Measurements from ENCODE around the gene COPG2. TPM values are rescaled to one million over a fixed set of nuclear protein-coding genes. Genes with fewer than 3 reads are reported as not detected.
A peak's percentile ranks its signal among the peaks of the same experiment; 100 is the strongest.
"Not testable (repeated sequence)": the region's sequence is repeated elsewhere in the genome, so short reads cannot be mapped to it uniquely, and the experiment has no call there.

The COPG2 gene, protein sequence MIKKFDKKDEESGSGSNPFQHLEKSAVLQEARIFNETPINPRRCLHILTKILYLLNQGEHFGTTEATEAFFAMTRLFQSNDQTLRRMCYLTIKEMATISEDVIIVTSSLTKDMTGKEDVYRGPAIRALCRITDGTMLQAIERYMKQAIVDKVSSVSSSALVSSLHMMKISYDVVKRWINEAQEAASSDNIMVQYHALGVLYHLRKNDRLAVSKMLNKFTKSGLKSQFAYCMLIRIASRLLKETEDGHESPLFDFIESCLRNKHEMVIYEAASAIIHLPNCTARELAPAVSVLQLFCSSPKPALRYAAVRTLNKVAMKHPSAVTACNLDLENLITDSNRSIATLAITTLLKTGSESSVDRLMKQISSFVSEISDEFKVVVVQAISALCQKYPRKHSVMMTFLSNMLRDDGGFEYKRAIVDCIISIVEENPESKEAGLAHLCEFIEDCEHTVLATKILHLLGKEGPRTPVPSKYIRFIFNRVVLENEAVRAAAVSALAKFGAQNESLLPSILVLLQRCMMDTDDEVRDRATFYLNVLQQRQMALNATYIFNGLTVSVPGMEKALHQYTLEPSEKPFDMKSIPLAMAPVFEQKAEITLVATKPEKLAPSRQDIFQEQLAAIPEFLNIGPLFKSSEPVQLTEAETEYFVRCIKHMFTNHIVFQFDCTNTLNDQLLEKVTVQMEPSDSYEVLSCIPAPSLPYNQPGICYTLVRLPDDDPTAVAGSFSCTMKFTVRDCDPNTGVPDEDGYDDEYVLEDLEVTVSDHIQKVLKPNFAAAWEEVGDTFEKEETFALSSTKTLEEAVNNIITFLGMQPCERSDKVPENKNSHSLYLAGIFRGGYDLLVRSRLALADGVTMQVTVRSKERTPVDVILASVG
- total RNA-seq, result 18.2 TPM
- long read RNA-seq, transcript COPG2-202 (24 exons, 3,134 nt), result major isoform, 31 of 37 reads
- long read RNA-seq, partial matches to known transcripts, result 3 of 37 reads
- long read RNA-seq, other reads (novel, unspliced or antisense), result 3 of 37 reads

DNA sequence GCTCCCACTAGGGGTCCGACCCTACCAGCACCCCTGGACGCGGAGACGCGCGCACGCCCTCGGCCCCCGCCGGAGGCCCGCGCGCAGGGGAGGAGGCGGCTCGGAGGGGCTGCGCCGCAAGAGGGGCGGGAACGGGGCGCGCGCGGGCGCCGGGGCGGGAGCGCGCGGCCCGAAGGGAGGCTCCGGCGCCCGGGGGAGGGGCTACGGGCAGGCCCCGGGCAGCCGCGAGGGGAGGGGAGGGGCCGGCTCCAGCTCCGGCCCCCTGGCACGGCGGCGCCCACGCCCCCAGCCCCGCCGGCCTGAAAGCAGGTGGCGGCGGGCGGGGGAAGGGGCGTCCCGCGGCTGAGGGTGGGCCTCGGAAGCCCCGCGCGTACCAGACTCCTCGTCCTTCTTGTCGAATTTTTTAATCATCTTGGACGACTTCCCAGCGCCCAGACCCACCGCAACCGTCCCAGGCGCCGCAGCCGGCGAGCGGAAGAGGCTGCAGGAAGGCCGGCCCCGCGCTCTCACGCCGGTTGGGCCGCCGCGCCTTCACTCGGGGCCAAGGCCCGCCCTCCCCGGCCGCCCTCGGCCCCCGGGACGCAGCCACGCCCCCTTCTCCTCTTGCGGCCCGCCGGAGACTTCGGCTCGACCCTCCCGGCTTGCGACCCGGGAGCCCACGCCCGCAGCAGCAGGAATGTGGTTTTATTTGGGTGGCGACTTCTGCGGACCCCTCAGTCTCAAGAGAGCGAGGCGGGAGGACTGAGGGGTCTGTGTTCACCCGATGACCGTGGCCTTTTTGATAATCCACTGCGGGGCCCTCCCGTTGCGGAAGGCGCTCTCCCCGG lies at the start of gene COPG2:
COPG2 (minus strand) TSS at position 491 of the 827 bp plus-strand sequence; CDS start at position 411, 80 bp downstream.
- DNase-seq, result peak; percentile 92
- intact Hi-C loops (cut with DNase I), result no loop called here
- peak; percentile 100 for ATAC-seq (ENCODE audit: poor library complexity)

DNA sequence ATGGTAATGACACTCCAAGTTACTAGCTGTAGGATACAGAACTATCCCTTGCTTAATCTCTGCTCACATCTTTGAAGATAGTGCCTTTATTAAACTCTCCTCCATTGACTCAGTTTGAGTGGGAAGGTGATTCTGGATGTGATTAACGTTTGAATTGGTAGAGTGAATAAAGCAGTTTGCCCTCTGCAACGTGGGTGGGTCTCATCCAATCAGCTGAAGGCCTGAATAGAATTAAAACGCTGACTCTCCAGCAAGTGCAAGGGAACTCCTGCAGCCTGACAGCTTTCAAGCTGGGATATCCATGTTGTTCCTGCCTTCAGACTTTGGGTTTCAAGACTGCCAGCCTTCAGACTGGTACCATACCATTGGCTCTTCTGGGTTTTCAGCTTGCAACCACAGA lies 43.9 kb upstream of the COPG2 start:
- intact Hi-C loops (cut with DNase I), result no loop called here
- ATAC-seq (ENCODE audit: poor library complexity) (no peak), DNase-seq (no peak)

DNA sequence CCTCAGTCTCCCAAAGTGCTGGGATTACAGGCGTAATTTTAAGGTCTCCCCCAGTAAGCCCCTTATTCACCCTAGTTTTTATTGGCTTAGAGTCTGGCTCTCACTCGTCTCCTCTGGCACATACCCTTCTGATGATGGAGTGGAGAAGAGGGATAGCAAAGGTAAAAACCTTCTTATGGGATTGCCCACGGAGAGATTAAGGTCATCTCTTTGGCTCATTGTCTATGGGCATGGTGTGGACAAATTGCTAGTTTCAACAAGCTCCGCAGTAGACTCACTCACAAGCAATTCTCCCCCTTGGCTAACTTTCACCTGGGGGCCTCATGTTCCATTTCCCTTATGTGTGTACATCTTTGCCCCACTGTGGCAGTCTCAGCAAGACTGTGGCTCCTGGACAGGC lies 40.2 kb upstream of the COPG2 start:
- ATAC-seq (ENCODE audit: poor library complexity) (no peak), DNase-seq (no peak)
- intact Hi-C loops (cut with DNase I), result no loop called here

DNA sequence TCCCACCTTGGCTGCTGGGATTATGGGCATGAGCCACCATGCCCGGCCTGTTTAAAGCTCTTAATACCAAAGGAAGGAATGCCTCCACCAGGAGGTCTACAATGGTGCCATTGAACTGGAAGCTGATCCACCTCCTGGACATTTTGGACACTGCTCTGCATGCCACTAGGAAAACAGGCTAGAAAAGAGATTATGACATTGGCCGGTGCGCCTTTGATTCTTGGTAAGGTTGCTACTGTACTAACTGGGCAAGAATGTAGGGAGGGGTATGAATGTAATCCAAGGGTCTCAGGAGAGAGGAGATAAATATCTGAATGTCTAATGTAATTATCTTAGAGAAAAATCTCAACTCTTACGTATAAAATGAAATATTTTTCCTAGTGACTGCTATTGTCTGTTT lies 39.5 kb upstream of the COPG2 start:
- intact Hi-C loops (cut with DNase I), result no loop called here
- ATAC-seq (ENCODE audit: poor library complexity), result no peak
- DNase-seq, result no peak

DNA sequence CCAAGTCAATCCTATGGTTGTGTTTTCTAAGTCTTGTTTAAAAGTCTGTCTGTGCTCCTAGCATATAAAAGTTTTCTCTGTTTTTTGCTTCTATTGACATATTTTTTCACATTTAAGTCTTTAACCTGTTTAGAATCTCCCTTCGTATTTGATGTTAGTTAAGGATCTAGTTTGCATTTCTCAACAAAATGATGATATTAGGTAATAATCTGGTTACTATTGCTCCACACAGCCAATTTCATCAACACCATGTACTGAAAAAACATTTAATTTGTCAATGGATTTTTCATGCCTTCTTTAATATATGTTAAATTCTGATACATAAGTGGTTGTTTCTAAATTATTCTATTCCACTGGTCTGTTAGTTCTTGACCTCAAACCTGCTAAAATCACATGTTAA lies 35.3 kb upstream of the COPG2 start:
- ATAC-seq (ENCODE audit: poor library complexity) (no peak), DNase-seq (no peak)
- intact Hi-C loops (cut with DNase I), result no loop called here

DNA sequence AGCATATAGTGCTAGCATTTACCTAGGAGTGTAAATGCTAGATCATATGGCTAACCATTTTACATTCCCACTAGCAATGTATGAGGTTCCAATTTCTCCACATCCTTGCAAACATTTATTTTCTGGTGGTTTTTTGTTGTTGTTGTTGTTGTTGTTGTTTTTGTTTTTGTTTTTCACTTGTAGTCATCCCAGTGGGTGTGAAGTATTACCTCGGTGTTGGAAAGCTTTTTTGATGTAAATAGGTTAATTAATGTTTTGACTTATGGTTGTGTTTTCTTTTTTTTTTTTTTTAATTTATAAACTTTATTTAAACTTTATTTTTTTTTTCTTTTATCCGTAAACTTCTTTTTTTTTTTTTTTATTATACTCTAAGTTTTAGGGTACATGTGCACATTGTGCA lies 33.1 kb upstream of the COPG2 start:
- intact Hi-C loops (cut with DNase I), result no loop called here
- DNase-seq, result no peak
- no peak for ATAC-seq (ENCODE audit: poor library complexity)

DNA sequence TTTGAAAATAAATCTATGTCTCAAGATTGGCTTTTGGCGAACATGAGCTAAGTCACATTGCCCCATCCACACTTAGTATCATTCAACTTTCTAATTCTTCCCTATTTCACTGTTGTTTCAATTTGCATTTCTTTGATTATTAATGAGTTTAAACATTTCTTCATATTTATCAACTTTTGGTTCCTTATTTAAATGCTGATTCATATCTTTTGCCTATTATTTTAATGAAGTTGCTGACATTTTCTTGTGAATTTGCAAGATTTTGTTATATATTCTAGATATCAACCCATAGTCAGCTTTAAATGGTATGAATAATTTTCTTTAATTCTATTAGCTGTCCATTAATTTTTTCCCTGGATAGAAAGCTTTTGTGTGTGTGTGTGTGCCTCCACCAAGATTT lies 32.2 kb upstream of the COPG2 start:
- no peak for ATAC-seq (ENCODE audit: poor library complexity)
- intact Hi-C loops (cut with DNase I), result no loop called here
- DNase-seq, result no peak

DNA sequence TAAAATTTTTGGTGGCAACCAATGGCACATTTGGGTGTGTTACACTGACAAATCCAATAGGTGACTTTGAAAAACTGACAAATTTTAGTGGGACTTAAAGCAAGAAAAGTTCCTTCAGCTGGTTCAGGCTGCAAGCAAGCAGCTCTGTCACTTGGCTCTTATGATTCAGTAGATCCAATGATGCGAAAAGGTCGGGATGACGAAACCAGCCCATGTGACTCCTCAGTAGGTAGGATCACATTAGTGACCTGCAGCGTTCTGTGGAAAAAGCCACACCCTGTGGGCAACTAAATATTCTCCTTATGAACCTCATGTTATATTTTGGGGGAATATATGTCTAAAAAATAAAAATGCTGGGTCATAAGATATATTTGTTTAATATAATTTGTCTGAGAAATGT lies 31.1 kb upstream of the COPG2 start:
- intact Hi-C loops (cut with DNase I), result loop anchor here (10.0 kb wide), 1 partner anchor 195 kb away; no protein-coding TSS in a partner anchor
- no peak for DNase-seq
- ATAC-seq (ENCODE audit: poor library complexity), result no peak

DNA sequence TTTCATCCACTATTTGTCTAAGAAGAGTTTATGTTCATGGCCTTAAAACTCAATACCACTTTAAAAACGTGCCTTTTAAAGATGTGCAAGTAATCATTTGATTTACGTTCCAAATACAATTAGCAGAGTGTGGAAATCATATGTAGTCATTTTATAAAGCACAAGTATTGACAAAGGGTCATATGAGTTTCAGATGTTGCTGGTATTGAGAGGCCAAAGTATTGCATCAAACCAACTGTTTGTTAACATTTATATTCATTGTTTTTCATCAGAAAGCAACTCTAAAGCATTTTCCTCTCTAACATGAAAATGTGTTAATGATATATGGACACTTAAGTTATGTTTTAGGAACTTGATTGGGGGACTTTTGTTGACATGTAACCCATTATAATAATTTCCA lies 29.3 kb upstream of the COPG2 start:
- no peak for ATAC-seq (ENCODE audit: poor library complexity)

DNA sequence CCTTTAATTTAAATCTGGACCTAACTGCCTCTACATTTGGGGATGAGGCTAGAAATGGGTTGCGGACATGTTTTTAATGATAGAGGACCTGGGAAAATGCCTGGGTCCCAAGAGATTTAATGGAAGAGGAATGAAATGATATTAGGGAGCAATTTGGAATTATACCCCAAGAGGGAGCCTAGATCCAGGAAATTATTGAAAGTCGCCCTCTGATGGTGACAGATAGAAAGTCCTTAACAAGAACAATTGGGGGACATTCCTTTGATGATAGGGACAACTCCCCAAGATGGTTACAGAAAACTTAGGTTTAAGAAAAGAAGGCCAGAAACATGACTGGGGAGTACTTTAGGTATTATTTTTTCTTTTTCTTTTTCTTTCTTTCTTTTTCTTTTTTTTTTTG lies 27.3 kb upstream of the COPG2 start:
- no peak for ATAC-seq (ENCODE audit: poor library complexity)
- no peak for DNase-seq
- intact Hi-C loops (cut with DNase I), result loop anchor here (10.0 kb wide), 1 partner anchor 191 kb away; no protein-coding TSS in a partner anchor

More for the DNA sequence above, 29.3 kb upstream of the COPG2 start:
- DNase-seq, result no peak
- intact Hi-C loops (cut with DNase I), result loop anchor here (10.0 kb wide), 1 partner anchor 193 kb away; no protein-coding TSS in a partner anchor

DNA sequence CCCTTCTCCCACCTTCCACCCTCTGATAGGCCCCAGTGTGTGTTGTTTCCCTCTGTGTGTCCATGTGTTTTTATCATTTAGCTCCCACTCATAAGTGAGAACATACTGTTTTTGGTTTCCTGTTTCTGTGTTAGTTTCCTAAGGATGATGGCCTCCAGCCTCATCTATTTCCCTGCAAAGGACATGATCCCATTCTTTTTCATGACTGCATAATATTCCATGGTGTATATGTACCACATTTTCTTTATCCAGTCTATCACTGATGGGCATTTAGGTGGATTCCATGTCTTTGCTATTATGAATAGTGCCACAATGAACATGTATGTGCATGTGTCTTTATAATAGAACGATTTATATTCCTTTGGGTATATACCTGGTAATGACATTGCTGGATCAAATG lies 23.8 kb upstream of the COPG2 start:
- intact Hi-C loops (cut with DNase I), result loop anchor here (10.0 kb wide), 1 partner anchor 188 kb away; no protein-coding TSS in a partner anchor
- not testable (repeated sequence) for ATAC-seq (ENCODE audit: poor library complexity); DNase-seq

DNA sequence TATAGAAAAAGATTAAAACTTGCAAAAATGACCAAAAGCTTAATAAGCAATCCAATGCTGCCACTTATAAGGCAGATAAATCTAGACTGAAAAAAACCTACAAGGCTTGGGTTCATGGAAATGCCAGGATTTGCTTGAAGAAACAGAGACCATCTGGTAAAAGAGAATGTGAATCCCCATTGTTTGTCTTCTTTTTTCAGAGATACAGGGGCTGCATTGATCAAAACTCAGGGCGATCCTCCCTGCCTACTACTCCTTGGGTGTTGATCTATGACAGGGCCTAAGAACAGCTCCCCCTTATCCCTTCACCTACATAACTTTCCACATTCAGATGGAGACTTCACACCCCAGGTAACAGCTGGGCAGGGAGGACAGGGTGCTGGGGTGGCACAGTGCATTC lies 21.1 kb upstream of the COPG2 start:
- intact Hi-C loops (cut with DNase I), result loop anchor here (10.0 kb wide), 1 partner anchor 185 kb away; no protein-coding TSS in a partner anchor
- DNase-seq (no peak), ATAC-seq (ENCODE audit: poor library complexity) (no peak)

DNA sequence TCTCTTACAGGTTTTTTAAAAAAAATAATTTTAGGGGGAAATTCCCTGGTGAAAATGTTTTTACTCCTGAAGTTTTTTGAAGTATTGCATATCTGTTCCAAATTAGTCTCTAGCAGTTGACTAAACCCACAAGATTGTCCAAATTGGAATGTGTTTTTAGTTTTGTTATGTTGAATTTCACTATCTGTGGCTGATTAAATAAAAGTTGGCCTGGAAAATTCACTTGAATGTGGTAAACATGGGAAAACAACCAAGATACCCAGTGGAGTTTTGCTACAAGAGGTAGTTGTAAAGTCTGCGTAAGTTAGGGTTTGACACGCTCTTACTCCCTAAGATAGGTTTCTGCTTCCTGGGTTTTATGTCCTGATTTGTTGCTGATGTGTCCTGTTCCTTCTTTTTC lies 14.5 kb upstream of the COPG2 start:
- ATAC-seq (ENCODE audit: poor library complexity), result no peak
- DNase-seq, result no peak
- intact Hi-C loops (cut with DNase I), result no loop called here

DNA sequence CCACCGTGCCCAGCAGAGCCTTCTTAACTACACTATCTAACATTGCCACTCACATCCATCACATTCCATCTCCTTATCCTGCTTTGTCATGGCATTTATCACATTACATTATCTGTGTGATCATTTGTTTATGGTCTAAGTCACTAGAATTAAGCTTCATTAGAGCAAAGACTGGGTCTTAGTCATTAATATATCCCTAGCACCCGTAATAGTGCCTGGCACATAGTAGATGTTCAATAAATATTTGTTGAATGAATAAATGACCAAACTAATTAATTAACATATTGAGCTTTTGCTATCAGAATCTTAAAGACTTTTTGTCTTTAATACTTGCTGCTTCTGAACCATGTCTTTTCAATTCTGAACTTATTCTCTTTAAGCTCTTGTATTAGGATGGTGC lies 5.9 kb upstream of the COPG2 start:
- no peak for DNase-seq
- intact Hi-C loops (cut with DNase I), result no loop called here
- ATAC-seq (ENCODE audit: poor library complexity), result no peak

DNA sequence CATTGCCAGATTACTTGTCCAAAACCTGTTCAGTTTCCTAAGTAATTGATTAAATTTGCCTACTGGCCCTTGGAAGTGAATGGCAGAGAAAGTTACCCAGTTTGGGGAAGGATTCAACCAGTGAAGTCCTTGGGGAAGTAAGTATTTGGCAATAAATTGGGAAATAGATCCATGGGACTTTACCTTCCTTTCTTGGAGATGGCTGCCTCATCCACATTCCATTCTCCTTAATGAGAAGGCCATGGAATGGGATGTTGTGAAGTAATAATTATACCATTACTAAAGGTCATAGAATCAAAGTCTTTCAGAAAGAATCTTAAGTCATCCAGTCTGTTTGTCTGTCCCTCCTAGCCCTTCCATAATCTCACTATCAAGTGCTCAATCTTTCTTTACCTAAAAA lies 4.5 kb upstream of the COPG2 start:
- no peak for ATAC-seq (ENCODE audit: poor library complexity)
- intact Hi-C loops (cut with DNase I), result no loop called here
- DNase-seq, result no peak

DNA sequence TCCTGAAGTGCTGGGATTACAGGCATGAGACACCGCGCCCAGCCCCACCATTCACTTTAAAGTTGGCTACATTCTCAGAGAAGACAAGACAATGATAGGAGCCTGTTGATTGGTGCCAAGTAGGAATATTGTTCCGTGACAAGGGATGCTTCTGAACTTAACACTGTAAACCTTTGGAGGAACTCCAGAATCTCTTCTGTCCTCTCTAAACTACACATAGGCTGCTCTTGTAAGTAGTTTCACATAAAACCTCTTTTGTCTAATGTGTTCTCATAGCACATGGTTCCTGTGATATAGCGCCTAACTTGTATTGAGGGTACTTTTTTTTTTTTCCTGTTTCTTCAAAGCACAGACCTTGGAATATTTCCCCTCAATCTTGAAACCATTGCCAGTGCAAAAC lies 3.6 kb upstream of the COPG2 start:
- ATAC-seq (ENCODE audit: poor library complexity), result no peak
- intact Hi-C loops (cut with DNase I), result no loop called here
- no peak for DNase-seq

DNA sequence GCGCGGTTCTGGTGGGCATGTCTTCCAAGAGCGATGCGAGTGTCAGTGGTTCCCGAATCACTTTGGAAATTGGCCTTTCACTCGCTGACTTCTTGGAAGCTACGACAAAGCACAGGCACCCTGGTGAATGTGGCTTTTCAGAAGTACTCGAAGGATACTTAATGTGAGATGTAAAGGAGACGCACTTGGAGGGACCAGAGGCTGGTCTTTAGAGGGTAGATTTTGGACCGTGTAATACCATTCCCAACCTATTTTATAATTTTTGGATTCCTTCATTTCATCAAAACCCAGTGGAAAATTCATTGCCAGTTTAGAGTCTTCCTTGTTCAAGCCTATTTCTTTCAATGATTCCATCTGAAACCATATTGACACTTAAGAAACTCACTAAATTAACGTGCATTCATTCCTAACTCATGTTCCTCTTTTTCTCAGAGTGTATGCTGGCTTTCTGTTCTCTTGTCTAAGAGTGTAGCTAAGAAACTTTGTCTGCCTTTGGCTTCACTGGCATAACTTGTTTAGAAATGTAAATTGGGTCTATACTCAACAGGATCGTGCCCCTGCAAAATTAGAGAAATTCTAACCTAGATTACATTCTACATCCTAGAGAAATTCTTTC lies 645 bp upstream of the COPG2 start:
- intact Hi-C loops (cut with DNase I), result no loop called here
- ATAC-seq (ENCODE audit: poor library complexity), result no peak
- DNase-seq, result no peak

DNA sequence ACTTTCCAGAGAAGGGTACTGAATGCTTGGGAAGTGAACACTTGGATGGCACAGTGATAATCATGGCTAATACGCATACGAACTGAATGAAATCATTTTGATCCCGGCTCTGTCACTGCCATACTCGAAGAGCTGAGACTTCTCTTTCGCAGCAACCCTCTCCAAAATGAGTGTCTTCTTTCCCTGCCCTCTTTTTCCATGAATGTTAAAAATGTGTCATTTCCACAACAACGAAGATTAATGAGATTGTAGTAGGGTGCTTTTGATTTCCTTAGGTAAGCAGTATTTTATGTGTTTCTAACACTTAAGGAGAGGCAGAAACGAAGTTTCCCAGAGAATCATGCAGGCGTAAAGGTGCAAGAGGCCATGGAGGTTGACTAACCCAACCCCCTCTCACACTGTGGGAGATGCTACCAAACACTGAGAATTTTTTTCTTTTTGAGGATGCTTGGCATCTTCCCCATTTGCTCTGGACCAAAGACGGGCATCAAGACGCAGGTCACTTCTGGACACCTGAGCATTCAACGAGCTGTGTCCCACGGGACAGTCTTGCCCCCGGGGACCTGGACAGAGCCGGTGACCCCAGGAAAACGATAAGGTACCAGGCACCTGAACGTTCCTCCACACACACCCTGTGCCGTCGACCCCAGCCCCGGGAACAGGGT lies 823 bp downstream of the COPG2 start:
- ATAC-seq (ENCODE audit: poor library complexity), result no peak
- DNase-seq, result no peak
- intact Hi-C loops (cut with DNase I), result no loop called here
